Measurements from ENCODE around the gene RAI1. TPM values are rescaled to one million over a fixed set of nuclear protein-coding genes. Genes with fewer than 3 reads are reported as not detected.

The RAI1 gene
- total and polyA plus RNA-seq, 2 of the 8 experiments (the other 6 are each of a cell fraction or from before 2014, with no cell fraction given) = 0.39 to 1.2 TPM

DNA sequence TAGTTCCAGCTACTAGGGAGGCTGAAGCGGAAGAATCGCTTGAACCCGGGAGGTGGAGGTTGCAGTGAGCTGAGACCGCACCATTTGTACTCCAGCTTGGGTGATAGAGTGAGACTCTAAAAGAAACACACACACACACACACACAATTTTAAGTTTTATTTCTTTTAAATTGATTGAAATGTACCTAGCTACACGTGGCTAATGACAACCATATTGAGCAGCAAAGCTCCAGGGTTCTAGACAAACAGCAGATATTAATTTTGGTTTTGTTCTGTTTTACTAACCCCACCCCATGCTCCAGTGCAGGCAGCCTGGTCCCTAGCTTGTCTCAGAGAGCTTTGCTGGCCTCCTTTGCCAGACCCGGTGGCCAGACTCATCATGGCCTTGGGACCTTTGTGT is 16.0 kb upstream of the RAI1 start:
- H4K8ac ChIP-seq (ENCODE audit: extremely low read depth, insufficient read depth, low read length) = no peak overlapping the region
- no peak overlapping the region for H4K91ac ChIP-seq (replicated peaks; ENCODE audit: insufficient read length, low read length)
- H3K4me3 ChIP-seq (ENCODE audit: extremely low read depth in 1 of 4, insufficient read depth in 2 of 4, low read depth in 3 of 4, low read length in 4 of 4) = no peak overlapping the region
- no peaks in the 10 kb centered on the region for H3K79me1 ChIP-seq (ENCODE audit: low read depth, low read length)
- peaks cover 0 to 4% (median 0%) of the 10 kb centered on the region in 4 experiments; a peak in 2 of 7 replicates for H3K27me3 ChIP-seq (replicated peaks in 1 of 4; ENCODE audit: control insufficient read depth in 3 of 4, extremely low read depth in 1 of 4, insufficient read depth in 3 of 4, low read length in 3 of 4)
- no peak for TF ChIP-seq TBP (IDR thresholded peaks at IDR 0.05; ENCODE audit: low read depth, low read length)
- no peak for TF ChIP-seq SIRT6 (IDR thresholded peaks at IDR 0.05; ENCODE audit: low read length)
- TF ChIP-seq SAP30 (IDR thresholded peaks at IDR 0.05; ENCODE audit: insufficient read depth, insufficient replicate concordance, low read length) = no peak
- H2BK120ac ChIP-seq (replicated peaks; ENCODE audit: low read depth, low read length) = no peak overlapping the region
- H3K27ac ChIP-seq (ENCODE audit: low read depth, low read length) = no peak overlapping the region
- ChIA-PET POLR2A (ENCODE audit: partially characterized antibody) (interaction anchor here (1.0 to 1.4 kb wide), 3 partner anchors 10 to 222 kb away, joined by 3 to 4 read pairs (median 3); no protein-coding TSS in a partner anchor), CTCF (ENCODE audit: partially characterized antibody) (interaction anchor here (1.1 to 3.2 kb wide), 4 partner anchors 15 to 250 kb away, joined by 3 to 11 read pairs (median 4); no protein-coding TSS in a partner anchor)
- H2AFZ ChIP-seq (ENCODE audit: low read length) = no peak overlapping the region
- no peak overlapping the region for H3K4me2 ChIP-seq (ENCODE audit: insufficient read depth in 1 of 2, low read depth in 2 of 2, low read length in 2 of 2)
- no peak overlapping the region for H2BK5ac ChIP-seq (ENCODE audit: low read depth, low read length)
- H3K9me3 ChIP-seq (ENCODE audit: insufficient read depth in 2 of 2, low read depth in 1 of 2, low read length in 1 of 2) = no peaks in the 10 kb centered on the region
- H4K5ac ChIP-seq (ENCODE audit: insufficient read length, low read depth, low read length) = no peak overlapping the region
- H2BK12ac ChIP-seq (ENCODE audit: low read depth, low read length) = no peak overlapping the region
- H2AK5ac ChIP-seq (ENCODE audit: low read depth, low read length) = no peak overlapping the region
- H3K23me2 ChIP-seq (ENCODE audit: low read depth, low read length) = no peaks in the 10 kb centered on the region
- H3K9ac ChIP-seq (replicated peaks in 1 of 4; ENCODE audit: extremely low read depth in 1 of 4, low read depth in 3 of 4, low read length in 3 of 4) = no peak overlapping the region
- 76% methylated on average over 6 of the region's 6 CpGs; no CpG with 5 or more reads in 1 of the 2 experiments for WGBS, 2 experiments (ENCODE audit: extremely low coverage in 1 of 2, insufficient coverage in 1 of 2, insufficient read length in 1 of 2, insufficient replicate concordance in 2 of 2, low coverage in 1 of 2, low lambda C conversion rate in 2 of 2, missing lambda C conversion rate in 1 of 2)
- H3K4me1 ChIP-seq (replicated peaks in 1 of 4; ENCODE audit: control insufficient read depth in 3 of 4, insufficient read depth in 4 of 4, low read length in 3 of 4) = peaks cover 0 to 8% (median 6%) of the 10 kb centered on the region in 4 experiments; a peak in 6 of 7 replicates
- H3K14ac ChIP-seq (ENCODE audit: insufficient read length) = no peak overlapping the region
- H3K18ac ChIP-seq (ENCODE audit: extremely low read depth, low read length) = no peak overlapping the region
- no peaks in the 10 kb centered on the region for H3K79me2 ChIP-seq (ENCODE audit: control insufficient read depth in 1 of 2, insufficient read depth in 2 of 2, low read length in 2 of 2)
- H3K4ac ChIP-seq (replicated peaks; ENCODE audit: insufficient read length, low read depth, low read length) = no peak overlapping the region
- no peaks in the 10 kb centered on the region for H3K36me3 ChIP-seq (ENCODE audit: control insufficient read depth in 2 of 4, insufficient read depth in 4 of 4, low read length in 3 of 4)
- H3K23ac ChIP-seq (ENCODE audit: insufficient read length) = no peak overlapping the region
- DNase-seq (ENCODE audit: low read depth in 1 of 2, low spot score in 2 of 2) (no peak), FAIRE-seq (no peak)
- no peaks in the 10 kb centered on the region for H4K20me1 ChIP-seq (replicated peaks in 1 of 2; ENCODE audit: control insufficient read depth in 1 of 2, insufficient read depth in 2 of 2, low read length in 2 of 2)
- no peak overlapping the region for H2BK15ac ChIP-seq (ENCODE audit: low read length)
- no peak overlapping the region for H3K56ac ChIP-seq (replicated peaks; ENCODE audit: insufficient read length, low read depth, low read length)
- no peak overlapping the region for H2BK20ac ChIP-seq (ENCODE audit: low read length)

Data from H1 (cell line).